ENCODE measurements around the gene SUV39H1. TPM values are rescaled to one million over a fixed set of nuclear protein-coding genes. Genes with fewer than 3 reads are reported as not detected.
"Not testable (repeated sequence)": the region's sequence is repeated elsewhere in the genome, so short reads cannot be mapped to it uniquely, and the experiment has no call there.

SUV39H1 gene
- polyA plus RNA-seq, 2 donors: 5.6 to 5.8 TPM

- Histone ChIP-seq H3K36me3 (ENCODE audit: control insufficient read depth in 2 of 2, insufficient read depth in 2 of 2, low read length in 1 of 2) (no peaks in the 10 kb centered on the region), H3K4me3 (ENCODE audit: low read depth in 1 of 2, low read length in 2 of 2) (no peak overlapping the region), H3K4me1 (ENCODE audit: control insufficient read depth in 2 of 2, insufficient read depth in 2 of 2, low read length in 1 of 2) (no peaks in the 10 kb centered on the region), H3K27ac (ENCODE audit: low read depth in 2 of 2, low read length in 1 of 2) (no peak overlapping the region), H3K9me3 (ENCODE audit: control insufficient read depth in 2 of 2, insufficient read depth in 1 of 2, low read depth in 1 of 2, low read length in 1 of 2) (no peaks in the 10 kb centered on the region), H3K27me3 (ENCODE audit: control insufficient read depth in 1 of 2, insufficient read depth in 2 of 2, low read length in 2 of 2) (no peaks in the 10 kb centered on the region)
- WGBS, 2 donors: 85 to 92% methylated on average over 4 of the region's 4 CpGs
Measured at GRCh38 chrX:48666649-48667048, 29.9 kb upstream of the SUV39H1 start.

- no peak overlapping the region for H3K27ac ChIP-seq (ENCODE audit: low read depth in 2 of 2, low read length in 1 of 2)
- H3K4me3 ChIP-seq (ENCODE audit: low read depth in 1 of 2, low read length in 2 of 2): no peak overlapping the region
- H3K9me3 ChIP-seq (ENCODE audit: control insufficient read depth in 2 of 2, insufficient read depth in 1 of 2, low read depth in 1 of 2, low read length in 1 of 2): no peaks in the 10 kb centered on the region
- no peaks in the 10 kb centered on the region for H3K4me1 ChIP-seq (ENCODE audit: control insufficient read depth in 2 of 2, insufficient read depth in 2 of 2, low read length in 1 of 2)
- WGBS, 2 donors: 81 to 83% methylated on average over 4 of the region's 4 CpGs
- no peaks in the 10 kb centered on the region for H3K36me3 ChIP-seq (ENCODE audit: control insufficient read depth in 2 of 2, insufficient read depth in 2 of 2, low read length in 1 of 2)
- no peaks in the 10 kb centered on the region for H3K27me3 ChIP-seq (ENCODE audit: control insufficient read depth in 1 of 2, insufficient read depth in 2 of 2, low read length in 2 of 2)
Measured at GRCh38 chrX:48667509-48667908, 29.0 kb upstream of the SUV39H1 start.

- 79 to 87% methylated on average over 11 of the region's 11 CpGs for WGBS, 2 donors
- not testable (repeated sequence) for H3K4me3 ChIP-seq (ENCODE audit: low read depth in 1 of 2, low read length in 2 of 2)
Measured at GRCh38 chrX:48668187-48668586, 28.3 kb upstream of the SUV39H1 start.

GRCh38 chrX:48676106-48676892, 20.2 kb upstream of the SUV39H1 start:
- no peaks in the 10 kb centered on the region for H3K27me3 ChIP-seq (ENCODE audit: control insufficient read depth in 1 of 2, insufficient read depth in 2 of 2, low read length in 2 of 2)
- H3K4me1 ChIP-seq (ENCODE audit: control insufficient read depth in 2 of 2, insufficient read depth in 2 of 2, low read length in 1 of 2): peaks cover 0 to 2% of the 10 kb centered on the region in 2 donors
- 0 to 38% methylated on average over 51 to 67 of the region's 67 CpGs for WGBS, 2 donors
- peak overlapping the region; percentile 48 to 79 for H3K4me3 ChIP-seq (ENCODE audit: low read depth in 1 of 2, low read length in 2 of 2)
- H3K27ac ChIP-seq (ENCODE audit: low read depth in 2 of 2, low read length in 1 of 2): peak overlapping the region; percentile 83 to 89
- peaks cover 0 to 2% of the 10 kb centered on the region in 2 donors for H3K9me3 ChIP-seq (ENCODE audit: control insufficient read depth in 2 of 2, insufficient read depth in 1 of 2, low read depth in 1 of 2, low read length in 1 of 2)
- no peaks in the 10 kb centered on the region for H3K36me3 ChIP-seq (ENCODE audit: control insufficient read depth in 2 of 2, insufficient read depth in 2 of 2, low read length in 1 of 2)

More at GRCh38 chrX:48668187-48668586, 28.3 kb upstream of the SUV39H1 start:
- H3K27ac ChIP-seq (ENCODE audit: low read depth in 2 of 2, low read length in 1 of 2); H3K27me3 ChIP-seq (ENCODE audit: control insufficient read depth in 1 of 2, insufficient read depth in 2 of 2, low read length in 2 of 2); H3K9me3 ChIP-seq (ENCODE audit: control insufficient read depth in 2 of 2, insufficient read depth in 1 of 2, low read depth in 1 of 2, low read length in 1 of 2); H3K36me3 ChIP-seq (ENCODE audit: control insufficient read depth in 2 of 2, insufficient read depth in 2 of 2, low read length in 1 of 2); H3K4me1 ChIP-seq (ENCODE audit: control insufficient read depth in 2 of 2, insufficient read depth in 2 of 2, low read length in 1 of 2): not testable (repeated sequence)

- peak overlapping the region; percentile 83 to 89 for H3K27ac ChIP-seq (ENCODE audit: low read depth in 2 of 2, low read length in 1 of 2)
- no peaks in the 10 kb centered on the region for H3K36me3 ChIP-seq (ENCODE audit: control insufficient read depth in 2 of 2, insufficient read depth in 2 of 2, low read length in 1 of 2)
- H3K9me3 ChIP-seq (ENCODE audit: control insufficient read depth in 2 of 2, insufficient read depth in 1 of 2, low read depth in 1 of 2, low read length in 1 of 2): peaks cover 0 to 2% of the 10 kb centered on the region in 2 donors
- peaks cover 0 to 2% of the 10 kb centered on the region in 2 donors for H3K4me1 ChIP-seq (ENCODE audit: control insufficient read depth in 2 of 2, insufficient read depth in 2 of 2, low read length in 1 of 2)
- peak overlapping the region; percentile 48 to 74 for H3K4me3 ChIP-seq (ENCODE audit: low read depth in 1 of 2, low read length in 2 of 2)
- no peaks in the 10 kb centered on the region for H3K27me3 ChIP-seq (ENCODE audit: control insufficient read depth in 1 of 2, insufficient read depth in 2 of 2, low read length in 2 of 2)
- 3 to 35% methylated on average over 6 to 9 of the region's 9 CpGs for WGBS, 2 donors
Measured at GRCh38 chrX:48676893-48677270, 19.7 kb upstream of the SUV39H1 start.

GRCh38 chrX:48677516-48677915, 19.0 kb upstream of the SUV39H1 start:
- Histone ChIP-seq H3K27me3 (ENCODE audit: control insufficient read depth in 1 of 2, insufficient read depth in 2 of 2, low read length in 2 of 2) (no peaks in the 10 kb centered on the region), H3K4me1 (ENCODE audit: control insufficient read depth in 2 of 2, insufficient read depth in 2 of 2, low read length in 1 of 2) (peaks cover 0 to 2% of the 10 kb centered on the region in 2 donors), H3K27ac (ENCODE audit: low read depth in 2 of 2, low read length in 1 of 2) (no peak overlapping the region), H3K4me3 (ENCODE audit: low read depth in 1 of 2, low read length in 2 of 2) (peak overlapping the region in 1 of 2 donors; percentile 48), H3K9me3 (ENCODE audit: control insufficient read depth in 2 of 2, insufficient read depth in 1 of 2, low read depth in 1 of 2, low read length in 1 of 2) (peaks cover 0 to 2% of the 10 kb centered on the region in 2 donors), H3K36me3 (ENCODE audit: control insufficient read depth in 2 of 2, insufficient read depth in 2 of 2, low read length in 1 of 2) (no peaks in the 10 kb centered on the region)
- WGBS, 2 donors: 53 to 58% methylated on average over 9 to 10 of the region's 10 CpGs

- not testable (repeated sequence) for H3K36me3 ChIP-seq (ENCODE audit: control insufficient read depth in 2 of 2, insufficient read depth in 2 of 2, low read length in 1 of 2); H3K27ac ChIP-seq (ENCODE audit: low read depth in 2 of 2, low read length in 1 of 2); H3K4me3 ChIP-seq (ENCODE audit: low read depth in 1 of 2, low read length in 2 of 2); H3K4me1 ChIP-seq (ENCODE audit: control insufficient read depth in 2 of 2, insufficient read depth in 2 of 2, low read length in 1 of 2); H3K9me3 ChIP-seq (ENCODE audit: control insufficient read depth in 2 of 2, insufficient read depth in 1 of 2, low read depth in 1 of 2, low read length in 1 of 2); H3K27me3 ChIP-seq (ENCODE audit: control insufficient read depth in 1 of 2, insufficient read depth in 2 of 2, low read length in 2 of 2)
- WGBS, 2 donors: 23 to 29% methylated on average over 2 of the region's 2 CpGs
Measured at GRCh38 chrX:48680467-48680866, 16.1 kb upstream of the SUV39H1 start.

GRCh38 chrX:48680925-48681324, 15.6 kb upstream of the SUV39H1 start:
- not testable (repeated sequence) for H3K4me1 ChIP-seq (ENCODE audit: control insufficient read depth in 2 of 2, insufficient read depth in 2 of 2, low read length in 1 of 2); H3K27me3 ChIP-seq (ENCODE audit: control insufficient read depth in 1 of 2, insufficient read depth in 2 of 2, low read length in 2 of 2); H3K9me3 ChIP-seq (ENCODE audit: control insufficient read depth in 2 of 2, insufficient read depth in 1 of 2, low read depth in 1 of 2, low read length in 1 of 2); H3K4me3 ChIP-seq (ENCODE audit: low read depth in 1 of 2, low read length in 2 of 2); H3K27ac ChIP-seq (ENCODE audit: low read depth in 2 of 2, low read length in 1 of 2); H3K36me3 ChIP-seq (ENCODE audit: control insufficient read depth in 2 of 2, insufficient read depth in 2 of 2, low read length in 1 of 2)
- WGBS, 2 donors: 81 to 92% methylated on average over 6 of the region's 6 CpGs

- H3K4me1 ChIP-seq (ENCODE audit: control insufficient read depth in 2 of 2, insufficient read depth in 2 of 2, low read length in 1 of 2): peaks cover 0 to 2% of the 10 kb centered on the region in 2 donors
- no peaks in the 10 kb centered on the region for H3K36me3 ChIP-seq (ENCODE audit: control insufficient read depth in 2 of 2, insufficient read depth in 2 of 2, low read length in 1 of 2)
- 72 to 80% methylated on average over 10 of the region's 10 CpGs for WGBS, 2 donors
- H3K4me3 ChIP-seq (ENCODE audit: low read depth in 1 of 2, low read length in 2 of 2): no peak overlapping the region
- peaks cover 0 to 2% of the 10 kb centered on the region in 2 donors for H3K9me3 ChIP-seq (ENCODE audit: control insufficient read depth in 2 of 2, insufficient read depth in 1 of 2, low read depth in 1 of 2, low read length in 1 of 2)
- no peak overlapping the region for H3K27ac ChIP-seq (ENCODE audit: low read depth in 2 of 2, low read length in 1 of 2)
- no peaks in the 10 kb centered on the region for H3K27me3 ChIP-seq (ENCODE audit: control insufficient read depth in 1 of 2, insufficient read depth in 2 of 2, low read length in 2 of 2)
Measured at GRCh38 chrX:48681539-48682183, 14.9 kb upstream of the SUV39H1 start.

- 84 to 89% methylated on average over 12 of the region's 12 CpGs for WGBS, 2 donors
- H3K9me3 ChIP-seq (ENCODE audit: control insufficient read depth in 2 of 2, insufficient read depth in 1 of 2, low read depth in 1 of 2, low read length in 1 of 2); H3K4me3 ChIP-seq (ENCODE audit: low read depth in 1 of 2, low read length in 2 of 2); H3K36me3 ChIP-seq (ENCODE audit: control insufficient read depth in 2 of 2, insufficient read depth in 2 of 2, low read length in 1 of 2); H3K27ac ChIP-seq (ENCODE audit: low read depth in 2 of 2, low read length in 1 of 2); H3K4me1 ChIP-seq (ENCODE audit: control insufficient read depth in 2 of 2, insufficient read depth in 2 of 2, low read length in 1 of 2); H3K27me3 ChIP-seq (ENCODE audit: control insufficient read depth in 1 of 2, insufficient read depth in 2 of 2, low read length in 2 of 2): not testable (repeated sequence)
Measured at GRCh38 chrX:48682795-48683194, 13.7 kb upstream of the SUV39H1 start.
